HepG2 (cell line): ENCODE results near the gene DPEP2NB. TPM values are rescaled to one million over a fixed set of nuclear protein-coding genes. Genes with fewer than 3 reads are reported as not detected.

Source experiments
- ATAC-seq: fragments of 200-7000 bp; cut with Tn5 transposase; 3 replicates; pipeline ENCODE4 v1.9.1; 2020; ENCODE audit warnings: mild to moderate bottlenecking, moderate library complexity
- BruUV-seq: library from RNA; stranded (reverse); fragments of 400-500 nt; replicated peaks from 2 replicates; lab custom pipeline; 2021; lab: Mats Ljungman, UMichigan
- CTCF ChIA-PET: fragments of 300-600 bp; formaldehyde crosslinking; extraction: SDS; loops from one replicate; lab custom pipeline; 2021; ENCODE audit warnings: low total read pairs, inconsistent platforms, low intra/inter-chr PET ratio; lab: Yijun Ruan, JAX
- POLR2A ChIA-PET: fragments of 350-600 bp; sonication (Branson Sonifier 250); formaldehyde crosslinking; loops from one replicate; lab custom pipeline; 2020; ENCODE audit warnings: antibody characterized with exemption, inconsistent platforms; lab: Yijun Ruan, JAX
- DNase-seq: peaks from one replicate; pipeline ENCODE4 v3.0.0-alpha.2; 2015; ENCODE audit warnings: low spot score
- FAIRE-seq: peaks from 3 replicates; lab custom pipeline; 2011; peaks lifted over from hg19 to GRCh38; lab: Jason Lieb, UNC
- H2AFZ ChIP-seq: one replicate; pipeline ENCODE4 v1.6.1; 2011; ENCODE audit warnings: low read length, inconsistent platforms
- H3K27ac ChIP-seq: fragments of 300-600 bp; 3 replicates; pipeline ENCODE4 v1.8.0; 2011; ENCODE audit warnings: mixed run types, mild to moderate bottlenecking, mixed read lengths, low read length, inconsistent platforms; ENCODE audit not compliant: insufficient read depth; ENCODE audit errors: extremely low read length
- H3K27me3 ChIP-seq, 2 experiments: fragments of 200-600 bp in 1 of 2; 2 replicates in 1 of 2; 3 replicates in 1 of 2; pipeline versions ENCODE4 v1.6.0 to v1.8.0; 2011; ENCODE audit warnings: low read length in 2 of 2, mild to moderate bottlenecking in 2 of 2, moderate library complexity in 2 of 2, inconsistent platforms in 1 of 2; ENCODE audit not compliant: insufficient read depth in 2 of 2, control insufficient read depth in 1 of 2
- H3K36me3 ChIP-seq, 2 experiments: fragments of 200-600 bp in 1 of 2; replicated peaks in 1 of 2; 2 replicates in 1 of 2; 3 replicates in 1 of 2; pipeline versions ENCODE4 v1.5.1 to v1.8.0; 2011; ENCODE audit warnings: low read length in 2 of 2, inconsistent platforms in 1 of 2; ENCODE audit not compliant: insufficient read depth in 2 of 2, control insufficient read depth in 1 of 2
- H3K4me1 ChIP-seq: 2 replicates; pipeline ENCODE4 v1.5.1; 2012; ENCODE audit warnings: low read length, inconsistent platforms; ENCODE audit not compliant: insufficient read depth
- H3K4me2 ChIP-seq: 2 replicates; pipeline ENCODE4 v1.6.0; 2011; ENCODE audit warnings: low read depth, low read length, inconsistent platforms
- H3K4me3 ChIP-seq, 3 experiments: fragments of 200-600 bp in 1 of 3; sonication (generic), shearing (Covaris generic) in 1 of 3; replicated peaks in 1 of 3; 2 replicates each; pipeline ENCODE4 v1.5.1; 2011 to 2016; ENCODE audit warnings: low read length in 3 of 3, inconsistent platforms in 2 of 3, low read depth in 2 of 3, mild to moderate bottlenecking in 2 of 3, control low read depth in 1 of 3, mixed read lengths in 1 of 3; ENCODE audit not compliant: insufficient read depth in 1 of 3
- H3K79me2 ChIP-seq: one replicate; pipeline ENCODE4 v1.6.1; 2011; ENCODE audit warnings: low read length, inconsistent platforms; ENCODE audit not compliant: insufficient read depth
- H3K9ac ChIP-seq: 2 replicates; pipeline ENCODE4 v1.6.0; 2011; ENCODE audit warnings: mild to moderate bottlenecking, low read depth, low read length, inconsistent platforms; ENCODE audit not compliant: insufficient read depth
- H3K9me3 ChIP-seq: 2 replicates; pipeline ENCODE4 v1.5.1; 2012; ENCODE audit warnings: mild to moderate bottlenecking, low read length
- H4K20me1 ChIP-seq: 2 replicates; pipeline ENCODE4 v1.6.0; 2011; ENCODE audit warnings: inconsistent platforms, mild to moderate bottlenecking, low read length, moderate library complexity; ENCODE audit not compliant: insufficient read depth
- ATF3 ChIP-seq: sonication (generic); formaldehyde crosslinking; IDR thresholded peaks from 2 replicates; pipeline ENCODE4 v1.4.0; 2020; ENCODE audit warnings: missing genetic modification reagents
- ATRX ChIP-seq: sonication (generic); formaldehyde crosslinking; IDR thresholded peaks from 2 replicates; pipeline ENCODE4 v1.4.0; 2020; ENCODE audit warnings: missing genetic modification reagents, borderline replicate concordance
- CENPBD1 ChIP-seq: sonication (generic); formaldehyde crosslinking; IDR thresholded peaks from 2 replicates; pipeline ENCODE4 v1.8.0; 2022; ENCODE audit warnings: missing genetic modification reagents, low read depth, mild to moderate bottlenecking, borderline replicate concordance
- FOXP1 ChIP-seq, 2 experiments: fragments of 450-650 bp in 1 of 2; IDR thresholded peaks; 2 replicates each; pipeline ENCODE4 v1.6.1; 2017 to 2018; ENCODE audit warnings: antibody characterized with exemption in 1 of 2
- GLI4 ChIP-seq: sonication (generic); formaldehyde crosslinking; IDR thresholded peaks from 2 replicates; pipeline ENCODE4 v1.5.1; 2020; ENCODE audit warnings: missing genetic modification reagents, mild to moderate bottlenecking, moderate library complexity, borderline replicate concordance
- GPN1 ChIP-seq: sonication (generic); formaldehyde crosslinking; IDR thresholded peaks from 2 replicates; pipeline ENCODE4 v1.5.1; 2020; ENCODE audit warnings: missing genetic modification reagents, borderline replicate concordance
- HDAC2 ChIP-seq: sonication (generic); formaldehyde crosslinking; IDR thresholded peaks from 2 replicates; pipeline ENCODE4 v1.4.0; 2020; ENCODE audit warnings: missing genetic modification reagents
- PITX1 ChIP-seq: sonication (generic); formaldehyde crosslinking; IDR thresholded peaks from 2 replicates; pipeline ENCODE4 v1.5.1; 2020; ENCODE audit warnings: mild to moderate bottlenecking, missing genetic modification reagents
- RELA ChIP-seq: sonication (generic); formaldehyde crosslinking; IDR thresholded peaks from 2 replicates; pipeline ENCODE4 v1.4.0; 2020; ENCODE audit warnings: missing genetic modification reagents
- RFXAP ChIP-seq: sonication (generic); formaldehyde crosslinking; IDR thresholded peaks from 2 replicates; pipeline ENCODE4 v1.4.0; 2020; ENCODE audit warnings: missing genetic modification reagents, borderline replicate concordance
- RNF2 ChIP-seq: fragments of 450-650 bp; conservative IDR thresholded peaks from 2 replicates; pipeline ENCODE4 v1.6.1; 2016; ENCODE audit warnings: low read depth
- SALL1 ChIP-seq: sonication (generic); formaldehyde crosslinking; IDR thresholded peaks from 2 replicates; pipeline ENCODE4 v1.8.0; 2022; ENCODE audit warnings: mild to moderate bottlenecking, missing genetic modification reagents
- SP5 ChIP-seq: IDR thresholded peaks from 2 replicates; pipeline ENCODE4 v1.6.1; 2016; ENCODE audit warnings: low read depth, borderline replicate concordance
- TCF12 ChIP-seq, 2 experiments: fragments of 450-650 bp in 1 of 2; sonication (generic) in 1 of 2; formaldehyde crosslinking in 1 of 2; IDR thresholded peaks; 2 replicates each; pipeline versions ENCODE4 v1.6.1 to v1.8.0; 2017 to 2022; ENCODE audit warnings: antibody characterized with exemption in 1 of 2, mild to moderate bottlenecking in 1 of 2, missing genetic modification reagents in 1 of 2, moderate library complexity in 1 of 2
- THAP7 ChIP-seq: sonication (generic); formaldehyde crosslinking; IDR thresholded peaks from 2 replicates; pipeline ENCODE4 v1.8.1; 2023; ENCODE audit warnings: mild to moderate bottlenecking, missing genetic modification reagents
- ZNF124 ChIP-seq: sonication (generic); formaldehyde crosslinking; IDR thresholded peaks from 2 replicates; pipeline ENCODE4 v1.4.0; 2020; ENCODE audit warnings: missing genetic modification reagents
- ZNF326 ChIP-seq: sonication (generic); formaldehyde crosslinking; IDR thresholded peaks from 2 replicates; pipeline ENCODE4 v1.4.0; 2020; ENCODE audit warnings: missing genetic modification reagents, borderline replicate concordance
- ZNF598 ChIP-seq: sonication (generic); formaldehyde crosslinking; IDR thresholded peaks from 2 replicates; pipeline ENCODE4 v1.5.1; 2020; ENCODE audit warnings: mild to moderate bottlenecking, missing genetic modification reagents, borderline replicate concordance
- ZNF747 ChIP-seq: sonication (generic); formaldehyde crosslinking; IDR thresholded peaks from 2 replicates; pipeline ENCODE4 v1.8.1; 2023; ENCODE audit warnings: missing genetic modification reagents, mild to moderate bottlenecking, borderline replicate concordance
- WGBS: methylation state at CpG from one replicate; pipeline ENCODE4 v1.1.6; 2017; ENCODE audit warnings: low lambda C conversion rate; 5-methylcytosine and 5-hydroxymethylcytosine counted together
- in situ Hi-C: cut with HindIII; loops from 2 replicates; pipeline ENCODE4 v1.10.0; 2017; ENCODE audit warnings: low pct_unique_long_range_greater_than_20kb; ENCODE audit not compliant: extremely low pct_ligation_motif_present
- intact Hi-C: fragments of 100-400 bp; cut with micrococcal nuclease; formaldehyde crosslinking; loops from one replicate; pipeline ENCODE4 v1.10.0; 2022; ENCODE audit not compliant: unreplicated experiment
- polyA plus RNA-seq, 8 experiments: library from polyadenylated mRNA; depleted of rRNA in 3 of 8; stranded (reverse) in 7 of 8; unstranded in 1 of 8; fragments of >200 nt; fragmentation: Illumina TruSeq in 4 of 8; extraction: Trizol in 4 of 8; gene quantifications; 2 replicates each; pipeline versions ENCODE4 v1.2.1 to v1.2.3, GENCODE V29; 2011 to 2016; ENCODE audit warnings: low read depth in 4 of 8, missing spikeins in 1 of 8, mixed read lengths in 1 of 8; ENCODE audit not compliant: insufficient read depth in 1 of 8
- total RNA-seq, 5 experiments: library from RNA; depleted of rRNA; stranded (reverse); fragments of >200 nt; fragmentation: Illumina TruSeq; extraction: Trizol; gene quantifications; 2 replicates each; pipeline ENCODE4 v1.2.3, GENCODE V29; 2016; ENCODE audit warnings: low read depth in 1 of 5
- TF ChIP-seq, protein P1 (sequence below): sonication (generic); formaldehyde crosslinking; IDR thresholded peaks from 2 replicates; pipeline ENCODE4 v1.8.1; 2023; ENCODE audit warnings: mild to moderate bottlenecking, missing genetic modification reagents, borderline replicate concordance
- TF ChIP-seq, protein P2 (sequence below): sonication (generic); formaldehyde crosslinking; IDR thresholded peaks from 2 replicates; pipeline ENCODE4 v1.8.0; 2022; ENCODE audit warnings: missing genetic modification reagents, mild to moderate bottlenecking, borderline replicate concordance

DPEP2NB gene
- total and polyA plus RNA-seq, 2 of the 13 experiments (the other 11 are each of a cell fraction or from before 2014, with no cell fraction given) = not detected

- H4K20me1 ChIP-seq = peaks cover 11% of the 10 kb centered on the region
- peaks cover 43% of the 10 kb centered on the region for H3K79me2 ChIP-seq
- 9% methylated on average over 40 of the region's 40 CpGs for WGBS
- in situ Hi-C loops = no loop called here
- intact Hi-C loops = loop anchor here (2.0 kb wide), 1 partner anchor 27 kb away; no protein-coding TSS in a partner anchor
- peaks cover 0 to 3% of the 10 kb centered on the region in 2 experiments; a peak in 1 of 5 replicates for H3K27me3 ChIP-seq
- BruUV-seq = no TSS peak
- peak overlapping the region; percentile 92 for H3K4me2 ChIP-seq
- FAIRE-seq = no peak
- ATAC-seq = peak; percentile 66
- peak overlapping the region; percentile 92 for H3K27ac ChIP-seq
- CTCF ChIA-PET = interaction anchor here (1.8 kb wide), 1 partner anchor 24 kb away, joined by 3 read pairs; no protein-coding TSS in a partner anchor
- DNase-seq = peak; percentile 72
- no peak overlapping the region for H2AFZ ChIP-seq
- peak overlapping the region; percentile 83 for H3K9ac ChIP-seq
- POLR2A ChIA-PET = interaction anchor here (0.6 to 12.9 kb wide), 10 partner anchors 10 to 149 kb away, joined by 4 to 226 read pairs (median 10); partner anchors contain the start of genes DDX28, DUS2, LCAT and PSMB10
- H3K9me3 ChIP-seq = no peaks in the 10 kb centered on the region
- peak overlapping the region; percentile 89 to 91 (median 90) for H3K4me3 ChIP-seq
- H3K4me1 ChIP-seq = peaks cover 57% of the 10 kb centered on the region
- H3K36me3 ChIP-seq = no peaks in the 10 kb centered on the region; a peak in 1 of 5 replicates
- TF ChIP-seq RNF2 (no peak), ATF3 (CRISPR knock-in tag) (peak; percentile 27; the same call in 1 of the 2 replicates), ZNF598 (CRISPR knock-in tag) (0 out of 2 replicates have a peak, but pooled peaks have one; percentile 56), TCF12 (IDR thresholded peaks at IDR 0.05) (no peak), TCF12 (CRISPR knock-in tag; IDR thresholded peaks at IDR 0.05) (no peak), THAP7 (CRISPR knock-in tag) (0 out of 2 replicates have a peak, but pooled peaks have one; percentile 57), GLI4 (CRISPR knock-in tag) (no peak), RELA (no peak), ZNF124 (no peak), RFXAP (CRISPR knock-in tag) (no peak), ATRX (CRISPR knock-in tag) (no peak), HDAC2 (0 out of 2 replicates have a peak, but pooled peaks have one; percentile 46), ZNF747 (CRISPR knock-in tag) (peak; percentile 32), CENPBD1 (CRISPR knock-in tag) (no peak), ZNF326 (no peak), SP5 (no peak; the same call in 1 of the 2 replicates), FOXP1 (IDR thresholded peaks at IDR 0.05) (no peak), FOXP1 (CRISPR knock-in tag; IDR thresholded peaks at IDR 0.05) (no peak; the same call in 1 of the 2 replicates), PITX1 (CRISPR knock-in tag) (peak; percentile 73), SALL1 (CRISPR knock-in tag) (peak; percentile 63), GPN1 (no peak)
- TF ChIP-seq, protein P1, sequence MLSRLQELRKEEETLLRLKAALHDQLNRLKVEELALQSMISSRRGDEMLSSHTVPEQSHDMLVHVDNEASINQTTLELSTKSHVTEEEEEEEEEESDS (CRISPR knock-in tag) = no peak
- TF ChIP-seq, protein P2, sequence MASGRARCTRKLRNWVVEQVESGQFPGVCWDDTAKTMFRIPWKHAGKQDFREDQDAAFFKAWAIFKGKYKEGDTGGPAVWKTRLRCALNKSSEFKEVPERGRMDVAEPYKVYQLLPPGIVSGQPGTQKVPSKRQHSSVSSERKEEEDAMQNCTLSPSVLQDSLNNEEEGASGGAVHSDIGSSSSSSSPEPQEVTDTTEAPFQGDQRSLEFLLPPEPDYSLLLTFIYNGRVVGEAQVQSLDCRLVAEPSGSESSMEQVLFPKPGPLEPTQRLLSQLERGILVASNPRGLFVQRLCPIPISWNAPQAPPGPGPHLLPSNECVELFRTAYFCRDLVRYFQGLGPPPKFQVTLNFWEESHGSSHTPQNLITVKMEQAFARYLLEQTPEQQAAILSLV = no peak
These were observed 46.3 kb downstream of the DPEP2NB start for GRCh38 chr16:67969254-67970039.
